GM19452 (cell line): ENCODE results near the gene SHLD1.

ENCODE experiments used
- ATAC-seq: cut with Tn5 transposase; IDR thresholded peaks from one replicate; pipeline ENCODE4 v1.9.1; 2021; ENCODE audit not compliant: unreplicated experiment

The SHLD1 gene

DNA sequence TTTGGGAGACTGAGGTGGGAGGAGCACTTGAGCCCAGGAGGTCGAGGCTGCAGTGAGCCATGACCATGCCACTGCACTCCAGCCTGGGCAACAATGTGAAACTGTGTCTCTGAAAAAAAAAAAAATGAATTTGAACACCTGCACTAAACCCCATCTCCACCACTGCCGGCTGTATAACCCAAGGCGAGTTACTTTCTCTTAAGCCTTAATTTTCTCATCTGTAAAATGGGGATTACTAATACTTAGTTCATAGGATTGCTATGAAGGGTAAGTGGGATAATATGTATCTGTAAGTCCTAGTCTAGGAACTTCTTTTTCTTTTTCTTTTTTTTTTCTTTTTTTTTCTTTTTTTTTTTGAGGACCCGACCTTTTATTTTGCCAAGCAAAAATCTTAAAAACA is 61.5 kb downstream of the SHLD1 start:
- no peak for ATAC-seq

DNA sequence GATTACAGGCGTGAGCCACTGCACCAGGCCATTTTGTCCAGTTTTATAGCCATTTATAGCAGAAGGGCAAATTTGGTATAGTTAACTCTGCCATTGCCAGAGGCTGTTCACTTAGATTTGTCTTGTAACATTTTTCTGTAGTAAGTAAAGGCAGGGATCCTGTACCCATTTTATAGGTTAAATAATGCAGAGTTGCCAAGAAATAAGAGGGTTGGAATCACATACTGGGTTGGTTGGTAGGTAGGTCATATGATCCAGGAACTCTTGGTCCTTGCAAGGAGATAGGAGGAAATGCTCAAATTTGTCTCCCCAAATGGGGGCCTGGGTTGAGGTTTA is 68.1 kb downstream of the SHLD1 start:
- ATAC-seq: no peak

DNA sequence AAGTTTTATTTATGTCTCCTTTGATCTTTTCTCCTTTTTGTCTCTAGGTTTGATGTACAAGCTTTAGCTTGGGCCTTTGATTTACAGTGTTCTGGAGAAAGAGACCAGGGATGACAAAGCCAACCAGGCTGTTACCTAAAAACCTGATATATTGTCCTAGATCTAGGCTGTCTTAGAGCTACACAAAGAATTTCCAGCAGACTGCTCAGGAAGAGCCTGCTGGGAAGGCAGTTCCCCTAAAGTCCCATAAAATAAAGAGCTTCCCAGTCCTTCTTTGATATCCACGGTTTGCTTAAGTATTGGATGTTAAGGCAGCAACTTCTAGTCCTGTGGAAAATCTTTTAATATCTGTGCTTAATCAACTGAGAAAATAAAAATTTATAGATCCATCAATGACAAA is 70.5 kb downstream of the SHLD1 start:
- no peak for ATAC-seq

DNA sequence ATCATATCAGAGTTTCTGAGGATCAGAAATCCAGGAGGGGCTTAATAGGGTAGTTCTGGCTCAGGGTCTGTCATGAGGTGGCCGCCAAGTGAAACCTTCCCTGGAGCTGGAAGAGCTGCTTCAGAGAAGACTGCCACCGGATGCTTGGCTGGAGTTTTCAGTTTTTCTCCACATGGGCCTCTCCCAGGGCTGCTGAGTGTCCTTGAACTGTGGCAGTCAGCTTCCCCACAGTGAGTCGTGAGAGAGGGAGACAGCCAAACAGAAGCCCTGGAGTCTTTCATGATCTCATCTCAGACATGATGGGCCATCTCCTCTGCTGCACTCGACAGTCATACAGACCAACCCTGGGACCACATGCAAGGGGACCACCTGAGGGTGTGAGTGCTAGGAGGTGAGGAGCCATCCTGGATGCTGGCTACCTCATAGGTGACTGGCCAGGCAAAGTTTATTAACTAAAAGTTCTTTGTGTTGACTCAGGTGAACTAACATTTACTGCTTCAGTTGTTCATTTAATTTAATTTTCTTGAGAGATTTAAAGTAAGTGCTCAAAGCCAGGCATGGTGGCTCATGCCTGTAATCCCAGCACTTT is 71.5 kb downstream of the SHLD1 start:
- ATAC-seq: no peak

DNA sequence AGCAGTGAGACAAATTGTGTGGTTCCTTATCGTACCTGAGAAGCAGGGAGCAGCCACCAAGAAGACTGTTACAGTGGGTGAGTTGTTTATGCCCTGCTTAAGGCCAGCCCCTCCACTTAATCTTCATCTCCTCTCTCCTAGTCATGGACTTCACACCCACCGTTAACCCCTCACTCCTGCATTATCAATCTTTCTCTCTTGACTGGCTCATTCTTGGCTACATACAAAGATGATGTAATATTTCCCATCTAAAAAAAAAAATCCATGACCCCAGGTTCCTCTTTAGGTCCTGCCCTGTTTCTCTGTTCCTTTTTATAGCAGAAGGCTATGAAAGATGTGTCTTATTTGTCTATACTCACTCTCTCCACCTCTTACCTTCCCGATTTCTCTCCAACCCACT is 72.4 kb downstream of the SHLD1 start:
- ATAC-seq: no peak

DNA sequence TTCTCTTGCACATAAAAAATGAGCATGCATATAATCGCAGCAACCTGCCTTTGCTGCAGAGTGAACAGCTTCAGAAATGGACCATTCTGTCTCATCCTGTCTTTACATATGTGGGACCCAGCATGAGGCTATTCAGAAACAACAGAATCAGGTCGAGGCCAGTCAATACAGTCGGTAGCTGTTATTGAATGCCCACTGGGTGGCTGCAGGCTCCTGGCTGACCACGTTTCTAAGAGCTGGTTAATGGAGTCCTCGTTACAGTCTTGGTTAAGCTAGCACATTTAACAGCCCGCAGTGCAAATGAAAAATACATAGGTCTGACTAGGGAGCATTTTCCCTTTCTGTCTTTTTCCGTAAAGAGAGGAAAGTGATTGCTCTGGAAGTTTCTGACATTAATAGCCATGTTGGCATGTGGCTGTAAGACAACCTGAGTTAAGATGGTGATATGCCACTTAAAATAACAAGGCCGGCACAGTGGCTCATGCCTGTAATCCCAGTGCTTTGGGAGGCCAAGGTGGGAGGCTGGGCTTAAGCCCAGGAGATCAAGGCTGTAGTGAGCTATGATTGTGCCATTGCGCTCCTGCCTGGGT is 75.0 kb downstream of the SHLD1 start:
- ATAC-seq: no peak

DNA sequence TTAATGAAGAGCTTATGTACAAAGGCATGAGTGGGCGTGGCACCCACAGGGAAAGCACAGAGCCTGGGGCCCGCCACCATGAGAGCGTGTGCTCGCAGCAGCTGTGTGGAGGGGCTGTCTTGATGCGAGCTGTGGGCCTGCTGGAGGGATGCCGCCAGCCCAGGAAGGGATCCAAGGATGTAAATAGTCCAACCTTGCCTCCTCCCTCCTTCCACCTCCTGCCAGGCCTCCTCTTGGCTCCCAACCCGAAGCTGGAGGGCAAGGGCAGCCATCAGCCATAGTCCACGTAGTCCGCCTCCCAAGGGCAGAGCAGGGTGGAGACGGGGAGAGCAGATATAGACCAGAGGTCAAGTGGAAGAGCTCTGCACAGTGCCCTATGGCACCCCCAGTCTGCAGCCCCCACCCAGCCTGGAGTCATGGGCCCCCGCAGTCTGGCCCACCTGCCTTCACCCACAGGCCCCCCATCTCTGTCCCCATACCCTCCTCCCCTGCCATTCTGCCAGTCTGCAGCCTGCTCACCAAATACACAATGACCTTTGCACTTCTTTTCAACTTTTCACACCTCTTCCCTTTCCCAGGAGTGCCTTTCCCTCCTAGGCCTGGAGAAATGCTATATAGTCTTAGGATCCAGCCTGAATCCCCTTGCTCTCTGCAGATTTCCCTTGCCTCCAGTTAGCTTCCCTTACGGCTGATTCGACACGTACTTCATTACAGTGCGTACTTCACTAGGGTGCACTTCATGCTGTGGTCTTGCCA is 77.1 kb downstream of the SHLD1 start:
- no peak for ATAC-seq

DNA sequence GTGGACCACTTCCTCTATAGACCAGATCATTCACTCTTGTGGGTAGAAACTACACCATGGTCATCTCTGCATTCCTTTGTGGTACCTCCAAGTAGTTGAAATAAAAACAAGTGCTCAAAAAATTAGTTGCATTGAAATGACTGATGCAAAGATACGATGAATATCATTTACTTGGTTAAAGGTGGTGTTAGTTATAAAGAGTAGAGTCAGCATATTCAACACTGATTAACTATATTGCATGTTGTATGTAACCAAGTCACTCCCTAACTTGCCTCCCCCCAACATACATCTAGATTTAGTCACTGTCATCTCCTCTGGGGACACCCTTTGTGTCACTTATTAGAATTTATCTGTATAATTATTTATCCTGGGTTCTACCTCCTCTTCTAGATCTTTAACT is 77.7 kb downstream of the SHLD1 start:
- ATAC-seq: no peak

DNA sequence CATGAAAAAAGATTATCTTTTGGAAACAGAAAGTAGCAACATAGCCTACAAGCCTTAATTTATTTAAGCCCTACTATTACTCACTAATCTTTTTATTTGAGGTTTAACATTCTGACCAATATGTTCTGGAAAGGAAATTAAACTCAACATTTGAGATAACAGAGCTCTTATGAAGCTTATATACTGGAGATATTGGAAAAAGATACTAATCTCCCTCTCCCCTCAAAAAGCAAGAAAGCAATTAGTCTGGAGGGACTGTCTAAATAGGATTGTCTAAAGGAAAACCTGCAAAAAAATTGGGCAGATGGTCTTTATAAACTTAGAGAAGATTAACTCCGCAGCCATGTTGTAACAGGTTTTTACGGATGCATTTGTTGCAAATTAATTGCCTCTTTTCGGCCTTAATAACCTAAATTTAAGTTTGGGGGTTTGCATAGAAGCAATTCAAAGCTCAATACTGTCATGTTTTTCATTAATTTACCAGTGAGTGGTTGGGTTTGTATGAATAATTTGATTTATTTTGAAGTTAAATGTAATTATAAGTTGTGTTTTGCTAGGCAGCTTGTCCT is 79.1 kb downstream of the SHLD1 start:
- no peak for ATAC-seq

DNA sequence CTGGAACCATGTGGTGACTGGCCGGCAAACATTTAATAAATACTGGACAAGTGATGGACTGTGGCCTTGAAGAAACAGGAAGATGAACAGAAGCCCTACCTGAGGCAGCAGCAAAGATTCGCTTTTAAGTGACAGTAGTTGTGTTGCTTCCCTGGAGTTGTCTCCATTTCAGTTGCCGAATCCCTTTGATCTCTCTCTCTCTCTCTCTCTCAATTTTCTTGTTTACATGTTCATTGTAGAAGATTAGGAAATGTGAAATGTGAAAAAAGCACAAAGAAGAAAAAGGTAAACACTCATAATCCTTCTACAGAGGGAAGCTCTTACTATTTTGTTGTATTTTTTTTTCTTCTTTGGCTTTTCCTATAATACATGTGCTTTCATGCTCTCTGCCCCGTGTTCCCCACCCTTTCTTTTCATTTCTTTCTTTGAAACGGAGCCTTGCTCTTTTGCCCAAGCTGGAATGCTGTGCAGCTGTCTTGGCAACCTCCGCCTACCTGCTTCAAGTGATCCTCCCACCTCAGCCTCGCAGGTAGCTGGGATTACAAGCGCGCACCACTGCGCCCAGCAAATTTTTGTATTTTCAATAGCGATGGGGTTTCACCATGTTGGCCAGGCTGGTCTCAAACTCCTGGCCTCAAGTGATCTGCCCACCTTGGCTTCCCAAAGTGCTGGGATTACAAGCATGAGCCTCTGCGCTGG is 81.5 kb downstream of the SHLD1 start:
- no peak for ATAC-seq

DNA sequence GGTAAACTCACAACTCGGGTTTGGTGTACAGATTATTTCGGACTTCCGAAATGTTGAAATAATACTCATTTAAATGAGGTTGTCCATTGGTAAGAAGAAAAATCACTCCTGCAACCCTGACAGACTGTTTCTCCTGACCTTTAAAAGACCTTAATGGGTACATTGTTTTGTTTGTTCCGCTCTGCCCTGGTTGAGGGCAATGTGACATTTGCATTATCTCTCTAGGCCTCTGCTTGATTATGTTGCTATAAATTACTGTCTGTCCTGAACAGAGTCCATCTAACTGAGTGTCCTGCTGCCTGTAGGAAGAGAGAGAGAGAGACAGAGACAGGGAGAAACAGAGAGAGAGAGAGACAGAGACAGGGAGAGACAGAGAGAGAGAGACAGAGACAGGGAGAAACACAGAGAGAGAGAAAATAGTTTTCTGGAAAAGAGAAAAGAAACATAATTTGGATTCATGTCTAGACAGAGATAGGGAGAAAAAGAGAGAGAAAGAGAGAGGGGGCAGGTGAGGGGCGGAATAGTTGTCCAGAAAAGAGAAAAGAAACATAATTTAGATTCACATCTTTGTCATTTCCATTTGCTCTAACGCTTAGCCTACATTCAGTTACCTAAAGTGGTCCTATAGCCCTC is 83.2 kb downstream of the SHLD1 start:
- no peak for ATAC-seq

DNA sequence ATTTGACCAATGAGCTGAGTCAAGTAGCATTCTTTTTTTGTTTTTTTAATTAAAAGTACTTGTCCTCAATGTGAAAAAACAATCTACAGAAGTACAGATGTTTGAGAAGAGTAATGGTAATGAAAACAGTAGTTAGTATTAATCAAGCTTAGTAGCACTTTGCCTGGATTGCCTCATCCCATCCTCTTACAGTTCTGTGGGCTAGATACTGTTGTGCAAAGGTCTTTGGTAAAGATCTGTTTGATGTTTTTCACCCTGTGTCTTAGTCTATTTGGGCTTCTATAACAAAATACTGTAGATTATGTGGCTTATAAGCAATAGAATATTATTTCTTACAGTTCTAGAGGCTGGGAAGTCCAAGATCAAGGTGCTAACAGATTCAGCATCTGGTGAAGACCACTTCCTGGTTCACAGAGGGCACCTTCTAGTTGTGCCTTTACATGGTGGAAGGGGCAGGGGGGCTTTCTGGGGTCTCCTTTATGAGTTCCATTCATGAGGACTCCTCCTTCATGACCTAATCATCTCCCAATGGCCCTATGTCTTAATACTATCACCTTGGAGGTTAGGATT is 84.3 kb downstream of the SHLD1 start:
- ATAC-seq: no peak

DNA sequence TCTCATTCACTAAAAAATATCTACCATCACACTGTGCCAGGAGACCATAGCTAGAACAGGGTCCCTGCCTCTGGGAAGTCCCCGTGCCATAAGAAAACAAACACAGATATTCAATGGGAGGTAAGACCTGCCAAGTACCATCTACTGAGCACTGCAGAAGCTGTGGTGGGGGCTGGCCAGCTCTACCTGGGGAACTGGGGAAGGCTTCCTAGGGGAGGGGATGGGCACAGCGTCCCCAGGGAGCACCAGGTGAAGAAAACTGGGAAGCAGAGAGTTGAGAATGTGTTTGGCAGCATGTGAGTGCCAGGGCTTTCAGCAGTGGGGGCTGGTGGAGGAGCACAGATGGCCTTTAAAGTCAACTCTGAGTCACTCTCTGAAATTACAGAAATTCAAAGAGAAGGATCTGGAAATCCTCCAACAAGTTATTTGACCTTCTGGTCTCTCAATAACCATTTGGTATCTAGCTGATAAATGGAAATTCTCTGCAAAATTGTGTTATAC is 85.2 kb downstream of the SHLD1 start:
- no peak for ATAC-seq

DNA sequence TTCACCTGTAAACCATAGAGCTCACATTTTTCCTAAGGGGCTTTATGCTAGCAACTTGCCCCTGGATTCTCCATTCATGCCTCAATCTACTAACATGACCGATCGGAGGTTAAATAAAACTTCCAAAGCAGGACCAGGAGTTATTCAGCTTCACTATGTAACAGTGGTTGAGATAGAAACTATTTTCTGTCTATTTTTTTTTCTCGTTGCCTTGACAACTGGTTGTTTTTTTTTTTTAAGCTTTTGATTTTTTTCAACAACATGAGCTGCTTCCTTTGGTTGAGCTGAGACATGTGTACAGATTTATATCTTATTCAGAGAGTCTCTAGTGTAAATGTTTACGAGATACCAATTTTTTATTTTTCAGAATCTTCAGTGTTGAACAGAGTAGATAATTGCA is 85.7 kb downstream of the SHLD1 start:
- ATAC-seq: no peak

DNA sequence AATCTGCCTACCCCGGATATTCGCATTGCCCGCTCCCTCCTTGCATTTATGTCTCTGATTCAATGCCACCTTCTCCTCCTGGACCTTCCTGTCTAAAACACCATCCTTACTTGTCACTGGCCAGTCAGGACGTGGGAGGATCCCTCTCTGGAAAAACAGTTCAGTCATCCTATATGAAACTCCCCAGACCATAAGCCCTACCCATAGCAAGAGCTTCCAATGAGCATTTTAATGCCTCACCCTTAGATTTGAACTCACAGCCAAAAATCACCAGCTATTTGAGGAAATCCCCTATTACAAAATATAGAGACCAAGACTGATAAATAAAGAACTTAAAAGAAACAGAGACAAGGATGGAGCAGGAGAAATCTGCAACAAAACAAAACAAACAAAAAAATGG is 86.4 kb downstream of the SHLD1 start:
- ATAC-seq: no peak

DNA sequence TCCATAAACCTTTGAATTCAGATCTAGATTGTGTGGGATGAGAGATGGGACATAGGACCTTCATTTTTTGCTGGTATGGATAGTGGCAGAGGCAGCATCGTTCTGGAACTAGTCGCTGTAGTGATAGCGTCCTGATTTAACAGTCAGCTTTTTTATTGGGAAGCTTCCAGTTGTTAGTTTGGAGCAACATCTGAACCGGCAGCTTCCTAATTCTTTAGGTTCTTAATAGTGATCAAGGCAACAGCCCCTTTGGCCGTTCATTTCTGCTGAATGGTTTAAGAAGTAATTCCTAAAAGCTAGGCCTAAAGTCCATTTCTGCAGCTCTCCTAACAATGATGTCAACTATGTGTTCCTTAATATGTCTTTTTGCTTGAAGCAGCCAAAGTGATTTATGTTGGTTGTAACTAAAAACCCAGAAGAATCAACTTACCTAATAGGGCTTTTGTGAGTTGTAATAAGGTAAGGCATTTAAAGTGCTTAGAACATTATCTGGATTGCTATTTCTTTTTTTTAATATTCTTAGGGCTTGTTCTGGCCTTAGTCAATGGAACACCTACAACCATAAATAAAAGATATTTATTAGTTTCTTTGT is 90.3 kb downstream of the SHLD1 start:
- ATAC-seq: no peak

DNA sequence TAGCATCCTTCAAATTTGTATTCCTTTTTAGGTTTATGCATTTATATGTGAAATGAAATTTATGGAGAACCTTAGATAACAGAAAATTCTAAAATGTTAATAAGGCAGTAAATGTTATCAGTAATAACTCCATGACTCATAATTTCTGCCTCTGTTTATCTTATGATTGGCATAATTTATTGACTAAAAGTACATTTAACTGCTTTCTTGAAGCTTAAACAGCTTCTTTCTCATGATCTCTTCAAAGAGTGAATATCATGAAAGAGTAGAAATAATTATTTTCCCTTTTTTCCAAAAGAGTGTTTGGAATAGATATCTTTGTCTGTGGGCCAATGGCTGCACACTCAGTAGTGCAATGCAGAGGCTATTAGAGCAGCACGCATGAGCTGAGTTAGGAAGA is 91.3 kb downstream of the SHLD1 start:
- ATAC-seq: no peak

DNA sequence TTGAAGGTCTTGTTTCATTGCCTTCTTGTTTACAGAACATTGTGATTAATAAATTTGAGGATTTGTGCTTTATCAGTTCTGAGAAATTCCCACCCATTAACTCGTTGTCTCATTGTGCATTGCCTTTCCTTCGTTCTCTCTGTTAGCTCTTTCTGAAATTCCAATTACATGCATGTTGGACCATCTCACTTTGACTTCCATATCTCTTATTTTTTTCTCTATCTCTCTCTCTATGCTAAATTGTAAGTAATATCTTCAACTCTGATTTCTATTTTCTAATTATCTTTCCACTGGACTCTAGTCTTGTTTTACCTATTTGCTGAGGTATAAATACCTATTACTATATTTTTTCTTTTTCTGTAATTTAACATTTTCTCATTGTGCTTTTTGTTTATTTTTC is 92.3 kb downstream of the SHLD1 start:
- no peak for ATAC-seq

DNA sequence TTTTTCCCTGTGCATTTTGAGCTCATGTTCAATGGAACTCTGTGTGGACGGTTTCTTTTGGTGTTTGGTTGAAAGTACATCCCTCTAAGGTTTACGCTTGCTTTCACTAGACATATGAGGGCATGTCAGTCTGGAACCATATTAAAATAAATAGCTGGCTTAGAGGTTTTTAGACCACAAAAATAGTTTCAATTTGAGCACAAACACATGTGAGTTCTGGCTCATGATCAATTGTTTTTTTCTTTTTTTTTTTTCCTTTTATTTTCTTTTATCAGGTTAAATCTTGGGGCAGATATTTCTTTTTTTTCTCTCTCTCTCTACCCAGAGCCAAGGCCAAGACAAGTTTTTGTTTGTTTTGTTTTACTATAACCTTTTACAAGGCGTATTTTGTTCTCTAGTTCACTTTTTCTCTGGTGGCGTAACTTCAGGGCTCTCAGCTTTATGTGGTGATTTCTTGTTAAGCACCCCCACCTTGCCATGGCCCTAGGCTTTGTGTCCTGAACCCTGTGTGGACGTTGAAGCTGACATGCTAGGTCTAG is 92.9 kb downstream of the SHLD1 start:
- peak; percentile 51 for ATAC-seq

DNA sequence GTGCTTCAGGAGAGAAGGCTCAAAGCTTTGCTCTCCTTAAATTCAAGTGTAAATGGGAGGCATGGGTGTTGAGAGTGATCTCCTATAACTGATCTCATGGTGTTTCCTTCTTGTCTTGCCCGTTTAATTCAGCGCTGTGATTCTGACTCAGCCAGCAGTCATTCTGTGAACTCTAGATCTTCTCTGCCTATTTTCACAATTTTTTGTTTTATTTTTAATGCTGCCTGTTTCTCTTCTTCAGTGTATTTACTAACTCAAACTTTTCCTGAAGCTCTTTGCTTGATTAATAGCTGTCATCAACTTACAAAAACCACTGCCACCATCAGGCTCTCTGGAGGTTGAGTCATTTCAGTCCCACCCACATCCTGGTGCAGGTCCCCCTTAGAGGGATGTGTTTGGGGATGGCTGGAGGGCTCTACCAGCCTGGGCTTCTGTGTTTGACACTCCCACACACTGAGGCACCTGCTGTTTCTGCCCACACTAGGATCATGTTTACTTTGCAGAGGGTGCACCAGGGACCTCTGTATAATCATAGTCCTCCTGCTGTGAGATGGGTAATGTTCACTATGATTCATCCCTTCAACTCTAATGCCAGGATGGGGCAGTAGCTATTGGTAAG is 94.0 kb downstream of the SHLD1 start:
- ATAC-seq: peak; percentile 87
